Neural cell (in vitro differentiated cells): ENCODE data around the gene TLR6. TPM values are rescaled to one million over a fixed set of nuclear protein-coding genes. Genes with fewer than 3 reads are reported as not detected.

ENCODE experiments used
- H2AFZ ChIP-seq: fragments of 200-600, 300-800 bp; sonication (generic), shearing (Covaris generic); 2 replicates; pipeline ENCODE4 v1.6.0; 2014; ENCODE audit warnings: low read depth, mild to moderate bottlenecking, antibody characterized with exemption, low read length, moderate library complexity
- H3F3A ChIP-seq: fragments of 200-600 bp; shearing (Covaris generic); 2 replicates; pipeline ENCODE4 v1.6.1; 2016; ENCODE audit warnings: mild to moderate bottlenecking, moderate library complexity, mixed read lengths, antibody characterized with exemption, low read length; ENCODE audit not compliant: insufficient read depth, poor library complexity, severe bottlenecking
- H3K27ac ChIP-seq: fragments of 200-600, 300-800 bp; sonication (generic), shearing (Covaris generic); 2 replicates; pipeline ENCODE4 v1.5.1; 2014; ENCODE audit warnings: mild to moderate bottlenecking, low read length, moderate library complexity
- H3K27me3 ChIP-seq: fragments of 300-800, 200-600 bp; sonication (generic), shearing (Covaris generic); 2 replicates; pipeline ENCODE4 v1.6.0; 2014; ENCODE audit warnings: mild to moderate bottlenecking, low read depth, low read length, moderate library complexity; ENCODE audit not compliant: insufficient read depth
- H3K36me3 ChIP-seq: fragments of 300-800, 200-600 bp; sonication (generic), shearing (Covaris generic); 2 replicates; pipeline ENCODE4 v1.5.1; 2014; ENCODE audit warnings: mild to moderate bottlenecking, antibody characterized with exemption, low read length, moderate library complexity; ENCODE audit not compliant: insufficient read depth
- H3K4me2 ChIP-seq: fragments of 300-800, 200-600 bp; sonication (generic), shearing (Covaris generic); 2 replicates; pipeline ENCODE4 v1.6.0; 2014; ENCODE audit warnings: mild to moderate bottlenecking, low read length
- H3K4me3 ChIP-seq: fragments of 300-800, 200-600 bp; sonication (generic), shearing (Covaris generic); 2 replicates; pipeline ENCODE4 v1.5.1; 2014; ENCODE audit warnings: mild to moderate bottlenecking, low read length, moderate library complexity
- H3K79me2 ChIP-seq: fragments of 200-600 bp; shearing (Covaris generic); replicated peaks from 2 replicates; pipeline ENCODE4 v1.6.0; 2014; ENCODE audit warnings: mild to moderate bottlenecking, low read length, moderate library complexity; ENCODE audit not compliant: insufficient read depth
- H3K9ac ChIP-seq: fragments of 300-800, 200-600 bp; sonication (generic), shearing (Covaris generic); 2 replicates; pipeline ENCODE4 v1.6.1; 2016; ENCODE audit warnings: mild to moderate bottlenecking, low read length, mixed read lengths
- H3K9me2 ChIP-seq: fragments of 200-600 bp; shearing (Covaris generic); 2 replicates; pipeline ENCODE4 v1.6.1; 2016; ENCODE audit warnings: mild to moderate bottlenecking, low read length, mixed read lengths; ENCODE audit not compliant: insufficient read depth
- H3K9me3 ChIP-seq: fragments of 200-600, 300-800 bp; sonication (generic), shearing (Covaris generic); 2 replicates; pipeline ENCODE4 v1.6.1; 2016; ENCODE audit warnings: mild to moderate bottlenecking, mixed run types, low read length, moderate library complexity, mixed read lengths
- H4K20me1 ChIP-seq: fragments of 200-600 bp; shearing (Covaris generic); 2 replicates; pipeline ENCODE4 v1.6.1; 2016; ENCODE audit warnings: mild to moderate bottlenecking, mixed run types; ENCODE audit not compliant: insufficient read depth
- EP300 ChIP-seq: fragments of 450-650 bp; conservative IDR thresholded peaks from 2 replicates; pipeline ENCODE4 v1.6.1; 2014; ENCODE audit warnings: antibody characterized with exemption, mild to moderate bottlenecking, moderate library complexity; ENCODE audit not compliant: poor library complexity, severe bottlenecking
- EZH2 ChIP-seq: fragments of 200-600, 300-800 bp; shearing (Covaris generic), sonication (generic); IDR thresholded peaks from 2 replicates; pipeline ENCODE4 v1.6.1; 2014; ENCODE audit warnings: antibody characterized with exemption, low read length, borderline replicate concordance, mild to moderate bottlenecking; ENCODE audit not compliant: insufficient read depth, poor library complexity, severe bottlenecking
- MXI1 ChIP-seq: fragments of 450-650 bp; conservative IDR thresholded peaks from 2 replicates; pipeline ENCODE4 v1.6.1; 2014; ENCODE audit warnings: antibody characterized with exemption, mild to moderate bottlenecking; ENCODE audit not compliant: poor library complexity, severe bottlenecking
- POLR2AphosphoS5 ChIP-seq: IDR thresholded peaks from 2 replicates; pipeline ENCODE4 v1.6.1; 2012
- RAD21 ChIP-seq: fragments of 450-650 bp; conservative IDR thresholded peaks from 2 replicates; pipeline ENCODE4 v1.6.1; 2014; ENCODE audit warnings: antibody characterized with exemption, mild to moderate bottlenecking, moderate library complexity
- REST ChIP-seq: IDR thresholded peaks from 2 replicates; pipeline ENCODE4 v1.6.1; 2012; ENCODE audit warnings: borderline replicate concordance
- SMC3 ChIP-seq: fragments of 450-650 bp; conservative IDR thresholded peaks from 2 replicates; pipeline ENCODE4 v1.6.1; 2014; ENCODE audit warnings: antibody characterized with exemption, mild to moderate bottlenecking, moderate library complexity; ENCODE audit not compliant: poor library complexity
- TAF1 ChIP-seq: IDR thresholded peaks from 2 replicates; pipeline ENCODE4 v1.6.1; 2012; ENCODE audit warnings: low read depth
- polyA plus RNA-seq: library from polyadenylated mRNA; depleted of rRNA; stranded (reverse); fragments of >200 nt; gene quantifications from 2 replicates; pipeline ENCODE4 v1.2.3, GENCODE V29; 2014
- TF ChIP-seq, protein P1 (sequence below): fragments of 450-650 bp; IDR thresholded peaks from 2 replicates; pipeline ENCODE4 v1.5.1; 2014; ENCODE audit warnings: antibody characterized with exemption, mild to moderate bottlenecking, moderate library complexity; ENCODE audit not compliant: poor library complexity, severe bottlenecking

The TLR6 gene
- polyA plus RNA-seq, 1 donor from 2014 or later = not detected

GRCh38 chr4:38805530-38806145, 51.0 kb downstream of the TLR6 start:
- Histone ChIP-seq H4K20me1 (no peaks in the 10 kb centered on the region), H3K9me3 (no peaks in the 10 kb centered on the region), H3K27me3 (no peaks in the 10 kb centered on the region), H3K4me2 (no peak overlapping the region), H2AFZ (no peak overlapping the region), H3K4me3 (no peak overlapping the region), H3F3A (no peaks in the 10 kb centered on the region), H3K36me3 (no peaks in the 10 kb centered on the region), H3K9me2 (no peaks in the 10 kb centered on the region), H3K79me2 (no peaks in the 10 kb centered on the region), H3K9ac (no peak overlapping the region), H3K27ac (no peak overlapping the region)
- TF ChIP-seq TAF1 (no peak), EZH2 (no peak), RAD21 (no peak)

DNA sequence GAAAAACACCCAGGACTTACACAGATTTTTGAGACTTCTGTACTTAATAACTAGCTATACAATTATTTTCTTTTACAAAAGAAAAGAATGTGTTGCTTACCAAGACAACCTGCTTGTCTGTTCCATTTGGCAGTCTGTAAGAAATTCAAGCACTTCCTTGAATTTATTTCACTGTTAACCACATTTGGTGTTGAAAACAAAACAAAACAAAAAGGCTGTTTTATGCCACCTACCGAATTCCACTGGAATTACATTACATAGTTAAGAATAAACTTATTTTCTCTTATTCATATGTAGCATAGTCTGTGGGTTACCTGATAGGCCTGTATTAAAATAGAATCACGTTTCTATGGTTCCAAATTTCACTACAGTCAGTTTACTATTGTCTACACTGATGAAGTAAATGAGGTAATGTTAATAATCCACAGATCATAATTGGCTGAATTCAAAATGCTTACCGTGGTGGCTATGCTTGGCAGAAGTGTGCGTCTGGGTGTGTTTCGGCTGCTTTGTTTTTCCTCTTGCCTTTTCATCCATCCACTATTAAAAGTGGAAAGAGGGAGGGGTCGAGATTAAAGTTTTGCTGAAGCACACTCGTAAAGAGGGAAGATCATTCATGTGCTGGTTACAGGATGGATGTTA, 51.8 kb downstream of the TLR6 start, which contains the start of gene TLR1:
TSS of gene TLR1 (minus strand) at position 138 of the 642 bp plus-strand sequence. CDS start 5,960 bp downstream, outside the sequence.
- no peaks in the 10 kb centered on the region for H3K9me3 ChIP-seq
- TF ChIP-seq EP300 (no peak), MXI1 (no peak), RAD21 (no peak), EZH2 (no peak), TAF1 (no peak), POLR2AphosphoS5 (no peak)
- H2AFZ ChIP-seq = no peak within 1 kb of the TSS
- no peaks in the 10 kb centered on the region for H3F3A ChIP-seq
- H3K9ac ChIP-seq = no peak within 1 kb of the TSS
- H3K27ac ChIP-seq = no peak within 1 kb of the TSS
- H3K27me3 ChIP-seq = no peaks in the 10 kb centered on the region
- no peaks in the 10 kb centered on the region for H4K20me1 ChIP-seq
- H3K4me3 ChIP-seq = no peak within 1 kb of the TSS
- no peak within 1 kb of the TSS for H3K4me2 ChIP-seq
- no peaks in the 10 kb centered on the region for H3K9me2 ChIP-seq
- H3K36me3 ChIP-seq = no peaks in the 10 kb centered on the region
- H3K79me2 ChIP-seq = no peaks in the 10 kb centered on the region

DNA sequence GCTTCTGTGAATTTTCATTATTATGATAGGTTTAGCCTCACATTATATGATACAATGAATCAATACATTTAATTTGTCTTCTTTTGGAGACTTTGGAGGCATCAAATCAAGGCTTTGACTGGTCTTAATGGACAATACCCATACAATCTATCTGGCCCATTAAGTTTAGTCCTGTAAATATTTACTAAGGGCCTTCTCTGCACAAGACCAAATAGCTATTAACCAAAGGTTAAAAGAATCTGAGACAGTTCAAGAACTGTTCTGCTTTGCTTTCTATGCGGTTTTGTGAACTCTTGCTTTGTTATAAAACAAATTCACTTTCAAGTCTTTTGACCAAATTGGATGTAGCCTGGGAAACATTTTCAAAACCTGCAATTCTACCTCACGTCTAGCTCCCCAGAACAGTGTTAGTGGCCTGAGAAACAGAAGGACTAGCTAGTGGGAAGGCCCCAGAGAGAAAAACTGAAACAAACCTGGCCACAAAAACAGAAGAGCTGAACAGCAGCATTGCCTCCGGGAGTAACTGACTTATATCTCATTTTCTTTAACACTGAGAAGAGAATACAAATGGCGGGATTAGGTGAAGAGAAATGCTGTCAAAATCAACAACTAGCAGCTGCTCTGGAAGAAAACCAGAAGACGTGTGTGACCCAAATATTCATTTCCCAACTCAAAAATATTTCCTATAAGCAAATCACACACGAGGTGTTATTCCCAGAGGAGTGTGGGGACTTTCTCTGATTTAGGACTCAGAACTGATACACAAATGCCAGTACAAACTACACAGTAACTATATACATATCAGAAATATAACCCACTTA, 52.6 kb downstream of the TLR6 start:
- H3K9me3 ChIP-seq = no peaks in the 10 kb centered on the region
- H3F3A ChIP-seq = no peaks in the 10 kb centered on the region
- no peaks in the 10 kb centered on the region for H3K36me3 ChIP-seq
- no peak overlapping the region for H2AFZ ChIP-seq
- no peak overlapping the region for H3K4me2 ChIP-seq
- H3K27ac ChIP-seq = no peak overlapping the region
- TF ChIP-seq RAD21 (no peak), REST (no peak), SMC3 (no peak), MXI1 (no peak), TAF1 (no peak), EZH2 (no peak), POLR2AphosphoS5 (no peak), EP300 (no peak)
- TF ChIP-seq, protein P1, sequence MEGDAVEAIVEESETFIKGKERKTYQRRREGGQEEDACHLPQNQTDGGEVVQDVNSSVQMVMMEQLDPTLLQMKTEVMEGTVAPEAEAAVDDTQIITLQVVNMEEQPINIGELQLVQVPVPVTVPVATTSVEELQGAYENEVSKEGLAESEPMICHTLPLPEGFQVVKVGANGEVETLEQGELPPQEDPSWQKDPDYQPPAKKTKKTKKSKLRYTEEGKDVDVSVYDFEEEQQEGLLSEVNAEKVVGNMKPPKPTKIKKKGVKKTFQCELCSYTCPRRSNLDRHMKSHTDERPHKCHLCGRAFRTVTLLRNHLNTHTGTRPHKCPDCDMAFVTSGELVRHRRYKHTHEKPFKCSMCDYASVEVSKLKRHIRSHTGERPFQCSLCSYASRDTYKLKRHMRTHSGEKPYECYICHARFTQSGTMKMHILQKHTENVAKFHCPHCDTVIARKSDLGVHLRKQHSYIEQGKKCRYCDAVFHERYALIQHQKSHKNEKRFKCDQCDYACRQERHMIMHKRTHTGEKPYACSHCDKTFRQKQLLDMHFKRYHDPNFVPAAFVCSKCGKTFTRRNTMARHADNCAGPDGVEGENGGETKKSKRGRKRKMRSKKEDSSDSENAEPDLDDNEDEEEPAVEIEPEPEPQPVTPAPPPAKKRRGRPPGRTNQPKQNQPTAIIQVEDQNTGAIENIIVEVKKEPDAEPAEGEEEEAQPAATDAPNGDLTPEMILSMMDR = no peak
- no peaks in the 10 kb centered on the region for H3K27me3 ChIP-seq
- no peak overlapping the region for H3K9ac ChIP-seq
- H4K20me1 ChIP-seq = no peaks in the 10 kb centered on the region
- H3K4me3 ChIP-seq = no peak overlapping the region
- H3K79me2 ChIP-seq = no peaks in the 10 kb centered on the region
- no peaks in the 10 kb centered on the region for H3K9me2 ChIP-seq
